Measurements from ENCODE around the gene KCTD21.

DNA sequence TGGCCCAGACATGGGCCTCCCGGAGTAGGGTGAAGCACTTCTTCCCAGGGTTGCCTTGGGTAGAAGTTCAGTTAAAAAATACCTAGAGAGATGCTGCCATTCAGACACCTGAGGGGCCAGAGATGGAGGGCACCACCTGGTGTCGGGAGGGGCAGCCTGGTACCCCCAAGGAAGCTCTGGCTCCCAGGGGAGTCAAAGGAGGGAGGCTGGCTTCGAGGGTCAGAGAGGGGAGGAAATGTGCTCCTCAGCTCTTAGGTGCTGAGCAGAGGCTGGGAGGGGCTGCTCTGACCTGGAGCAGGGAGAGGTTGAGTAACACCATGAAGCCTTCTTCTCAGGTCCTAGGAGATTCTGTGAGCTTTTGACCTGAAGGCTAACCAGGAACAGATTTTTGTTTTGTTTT is 1.4 kb upstream of the KCTD21 start:
- TF ChIP-seq, protein P1, sequence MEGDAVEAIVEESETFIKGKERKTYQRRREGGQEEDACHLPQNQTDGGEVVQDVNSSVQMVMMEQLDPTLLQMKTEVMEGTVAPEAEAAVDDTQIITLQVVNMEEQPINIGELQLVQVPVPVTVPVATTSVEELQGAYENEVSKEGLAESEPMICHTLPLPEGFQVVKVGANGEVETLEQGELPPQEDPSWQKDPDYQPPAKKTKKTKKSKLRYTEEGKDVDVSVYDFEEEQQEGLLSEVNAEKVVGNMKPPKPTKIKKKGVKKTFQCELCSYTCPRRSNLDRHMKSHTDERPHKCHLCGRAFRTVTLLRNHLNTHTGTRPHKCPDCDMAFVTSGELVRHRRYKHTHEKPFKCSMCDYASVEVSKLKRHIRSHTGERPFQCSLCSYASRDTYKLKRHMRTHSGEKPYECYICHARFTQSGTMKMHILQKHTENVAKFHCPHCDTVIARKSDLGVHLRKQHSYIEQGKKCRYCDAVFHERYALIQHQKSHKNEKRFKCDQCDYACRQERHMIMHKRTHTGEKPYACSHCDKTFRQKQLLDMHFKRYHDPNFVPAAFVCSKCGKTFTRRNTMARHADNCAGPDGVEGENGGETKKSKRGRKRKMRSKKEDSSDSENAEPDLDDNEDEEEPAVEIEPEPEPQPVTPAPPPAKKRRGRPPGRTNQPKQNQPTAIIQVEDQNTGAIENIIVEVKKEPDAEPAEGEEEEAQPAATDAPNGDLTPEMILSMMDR (IDR thresholded peaks at IDR 0.05; ENCODE audit: poor library complexity) = no peak
- TF ChIP-seq EZH2phosphoT487 (IDR thresholded peaks at IDR 0.05; ENCODE audit: low read depth, severe bottlenecking, unreplicated experiment) (no peak), EZH2 (IDR thresholded peaks at IDR 0.05; ENCODE audit: borderline replicate concordance) (no peak)

Data from hepatocyte (in vitro differentiated cells).